ENCODE results near the gene TMIGD2. TPM values are rescaled to one million over a fixed set of nuclear protein-coding genes. Genes with fewer than 3 reads are reported as not detected.
"Not testable (repeated sequence)": the region's sequence is repeated elsewhere in the genome, so short reads cannot be mapped to it uniquely, and the experiment has no call there.

TMIGD2 gene
- total RNA-seq, 6 experiments from 2014 or later = not detected

DNA sequence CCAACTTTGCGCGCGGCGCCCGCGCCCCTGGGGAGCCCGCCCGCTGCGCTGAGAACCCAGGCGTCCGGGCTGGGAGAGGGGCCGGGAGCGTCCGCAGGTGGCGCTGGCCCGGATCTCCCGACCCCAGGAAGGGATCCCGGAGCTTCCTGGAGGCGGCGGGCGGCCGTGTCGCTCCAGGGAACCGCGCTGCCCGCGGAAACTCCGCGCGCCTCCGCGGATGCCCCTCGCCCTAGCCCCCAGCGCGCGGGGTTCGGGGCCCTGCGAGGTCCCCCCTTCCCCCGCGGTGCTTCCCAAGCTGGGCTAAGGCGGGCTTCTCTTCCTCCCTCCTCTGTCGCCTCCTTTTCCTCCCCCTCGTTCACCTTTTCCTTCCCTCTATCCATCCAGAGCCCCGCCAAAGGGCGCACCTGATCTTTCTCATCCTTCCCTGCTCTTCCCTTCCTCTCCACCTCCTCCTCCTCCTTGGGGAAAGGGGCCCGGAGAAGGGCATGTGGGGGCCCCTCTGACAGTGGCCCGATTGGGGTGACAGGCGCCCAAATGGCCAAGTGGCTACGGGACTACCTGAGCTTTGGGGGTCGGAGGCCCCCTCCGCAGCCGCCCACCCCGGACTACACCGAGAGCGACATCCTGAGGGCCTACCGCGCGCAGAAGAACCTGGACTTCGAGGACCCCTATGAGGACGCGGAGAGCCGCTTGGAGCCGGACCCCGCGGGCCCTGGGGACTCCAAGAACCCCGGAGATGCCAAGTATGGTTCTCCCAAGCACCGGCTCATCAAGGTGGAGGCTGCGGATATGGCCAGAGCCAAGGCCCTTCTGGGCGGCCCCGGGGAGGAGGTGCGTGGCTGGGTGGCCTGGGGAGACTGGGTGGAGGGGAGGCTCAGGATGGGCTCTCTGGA, 22.4 kb downstream of the TMIGD2 start:
- TF ChIP-seq, protein P1, sequence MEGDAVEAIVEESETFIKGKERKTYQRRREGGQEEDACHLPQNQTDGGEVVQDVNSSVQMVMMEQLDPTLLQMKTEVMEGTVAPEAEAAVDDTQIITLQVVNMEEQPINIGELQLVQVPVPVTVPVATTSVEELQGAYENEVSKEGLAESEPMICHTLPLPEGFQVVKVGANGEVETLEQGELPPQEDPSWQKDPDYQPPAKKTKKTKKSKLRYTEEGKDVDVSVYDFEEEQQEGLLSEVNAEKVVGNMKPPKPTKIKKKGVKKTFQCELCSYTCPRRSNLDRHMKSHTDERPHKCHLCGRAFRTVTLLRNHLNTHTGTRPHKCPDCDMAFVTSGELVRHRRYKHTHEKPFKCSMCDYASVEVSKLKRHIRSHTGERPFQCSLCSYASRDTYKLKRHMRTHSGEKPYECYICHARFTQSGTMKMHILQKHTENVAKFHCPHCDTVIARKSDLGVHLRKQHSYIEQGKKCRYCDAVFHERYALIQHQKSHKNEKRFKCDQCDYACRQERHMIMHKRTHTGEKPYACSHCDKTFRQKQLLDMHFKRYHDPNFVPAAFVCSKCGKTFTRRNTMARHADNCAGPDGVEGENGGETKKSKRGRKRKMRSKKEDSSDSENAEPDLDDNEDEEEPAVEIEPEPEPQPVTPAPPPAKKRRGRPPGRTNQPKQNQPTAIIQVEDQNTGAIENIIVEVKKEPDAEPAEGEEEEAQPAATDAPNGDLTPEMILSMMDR (IDR thresholded peaks at IDR 0.05) = no peak
- H3K4me1 Mint-ChIP-seq (ENCODE audit: low read depth) = no peaks in the 10 kb centered on the region
- H3K27ac Mint-ChIP-seq = no peak overlapping the region
- no peak for DNase-seq
- peaks cover 39% of the 10 kb centered on the region for H3K27me3 Mint-ChIP-seq (ENCODE audit: insufficient read depth)
- no peak overlapping the region for H3K4me3 Mint-ChIP-seq
- H3K36me3 Mint-ChIP-seq (ENCODE audit: low read depth) = no peaks in the 10 kb centered on the region
- no peaks in the 10 kb centered on the region for H3K9me3 Mint-ChIP-seq

DNA sequence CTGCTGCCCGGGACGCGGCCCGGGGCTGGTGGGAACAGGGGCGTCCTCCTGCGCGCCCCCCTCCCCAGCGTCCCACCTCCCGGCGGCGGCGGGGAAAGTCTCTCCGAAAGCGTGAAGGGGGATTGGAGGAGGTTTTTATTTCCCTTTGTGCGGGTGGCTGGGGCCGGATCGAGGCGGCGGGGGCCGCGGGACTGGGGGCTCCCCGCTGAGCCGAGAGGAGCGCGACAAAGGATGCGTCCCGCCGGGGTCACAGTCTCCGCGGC, 23.0 kb downstream of the TMIGD2 start:
- Mint-ChIP-seq H3K27me3 (ENCODE audit: insufficient read depth) (peaks cover 35% of the 10 kb centered on the region), H3K4me1 (ENCODE audit: low read depth) (no peaks in the 10 kb centered on the region), H3K27ac (no peak overlapping the region), H3K36me3 (ENCODE audit: low read depth) (no peaks in the 10 kb centered on the region), H3K4me3 (no peak overlapping the region), H3K9me3 (no peaks in the 10 kb centered on the region)
- DNase-seq = no peak
- TF ChIP-seq, protein P1 (IDR thresholded peaks at IDR 0.05) = no peak

DNA sequence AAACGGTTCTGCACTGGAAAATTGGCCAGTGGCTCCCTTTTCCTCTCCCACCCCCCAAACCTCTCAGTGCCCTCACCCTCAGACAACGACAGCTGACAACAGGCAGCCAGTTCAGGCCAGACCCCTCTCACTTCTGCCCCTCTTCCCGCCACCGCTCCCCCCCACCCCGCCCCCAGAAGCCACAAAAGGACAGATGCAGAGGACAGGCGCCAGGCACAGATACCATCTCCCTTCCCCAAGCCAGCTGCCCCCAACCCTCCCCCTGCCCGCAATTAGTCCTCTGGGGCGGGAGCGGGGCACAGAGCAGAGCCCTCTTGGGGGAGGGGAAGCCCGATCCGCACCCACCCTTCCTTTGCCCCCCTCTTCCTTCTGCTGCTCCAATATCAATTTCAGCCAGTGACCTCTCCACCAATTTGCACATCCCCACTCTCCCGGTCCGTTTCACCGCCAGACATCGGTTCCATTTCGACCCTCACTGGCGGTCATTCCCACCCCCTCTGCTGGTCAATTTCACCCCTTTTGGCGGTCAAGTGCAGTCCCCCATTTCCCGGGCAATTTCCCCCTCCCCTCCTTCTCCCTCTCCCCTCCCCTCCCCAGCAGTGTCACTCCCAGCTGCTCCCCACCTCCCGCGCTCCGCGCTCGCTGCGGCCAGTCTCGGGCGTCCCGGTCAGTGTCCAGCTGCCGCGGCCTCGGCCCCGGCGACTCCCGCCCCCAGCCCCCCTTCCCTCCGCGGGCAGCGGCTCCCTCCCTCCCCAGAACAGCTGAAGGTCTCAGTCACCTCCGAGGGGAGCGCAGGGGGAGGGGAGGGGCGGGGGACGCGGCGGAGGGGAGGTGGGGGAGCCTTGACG, 23.5 kb downstream of the TMIGD2 start, which contains the start of gene SHD:
TSS of gene SHD (plus strand) at position 848 of the 848 bp plus-strand sequence. CDS start 798 bp downstream, outside the sequence.
- no peaks in the 10 kb centered on the region for H3K4me1 Mint-ChIP-seq (ENCODE audit: low read depth)
- H3K9me3 Mint-ChIP-seq = no peaks in the 10 kb centered on the region
- no peak within 1 kb of the TSS for H3K4me3 Mint-ChIP-seq
- no peak within 1 kb of the TSS for H3K27ac Mint-ChIP-seq
- H3K27me3 Mint-ChIP-seq (ENCODE audit: insufficient read depth) = peaks cover 35% of the 10 kb centered on the region
- TF ChIP-seq, protein P1 (IDR thresholded peaks at IDR 0.05) = no peak
- no peaks in the 10 kb centered on the region for H3K36me3 Mint-ChIP-seq (ENCODE audit: low read depth)
- no peak for DNase-seq

DNA sequence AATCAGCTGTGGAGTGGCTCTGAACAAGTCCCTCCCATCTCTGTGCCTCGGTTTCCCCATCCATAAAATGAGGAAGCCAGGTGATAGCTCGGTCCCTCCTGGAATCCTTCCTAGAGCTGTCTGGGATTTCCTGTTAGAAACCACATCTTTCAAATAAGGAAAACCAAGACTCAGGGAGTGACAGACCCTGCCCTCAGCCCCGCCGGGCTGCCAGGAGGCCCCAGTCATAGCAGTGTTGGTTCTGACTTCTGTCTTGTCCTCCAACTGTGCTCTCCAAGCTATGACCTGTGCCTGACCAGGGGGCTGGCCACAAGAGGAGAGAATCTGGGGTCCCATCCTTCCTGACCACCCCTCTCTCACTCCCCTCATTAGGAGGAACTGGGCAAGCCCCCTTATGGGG, 24.2 kb downstream of the TMIGD2 start:
- H3K27me3 Mint-ChIP-seq (ENCODE audit: insufficient read depth) = peaks cover 35% of the 10 kb centered on the region
- H3K36me3 Mint-ChIP-seq (ENCODE audit: low read depth) = no peaks in the 10 kb centered on the region
- no peak for DNase-seq
- TF ChIP-seq, protein P1 (IDR thresholded peaks at IDR 0.05) = no peak
- H3K4me3 Mint-ChIP-seq = no peak overlapping the region
- H3K27ac Mint-ChIP-seq = no peak overlapping the region
- H3K9me3 Mint-ChIP-seq = no peaks in the 10 kb centered on the region
- no peaks in the 10 kb centered on the region for H3K4me1 Mint-ChIP-seq (ENCODE audit: low read depth)

DNA sequence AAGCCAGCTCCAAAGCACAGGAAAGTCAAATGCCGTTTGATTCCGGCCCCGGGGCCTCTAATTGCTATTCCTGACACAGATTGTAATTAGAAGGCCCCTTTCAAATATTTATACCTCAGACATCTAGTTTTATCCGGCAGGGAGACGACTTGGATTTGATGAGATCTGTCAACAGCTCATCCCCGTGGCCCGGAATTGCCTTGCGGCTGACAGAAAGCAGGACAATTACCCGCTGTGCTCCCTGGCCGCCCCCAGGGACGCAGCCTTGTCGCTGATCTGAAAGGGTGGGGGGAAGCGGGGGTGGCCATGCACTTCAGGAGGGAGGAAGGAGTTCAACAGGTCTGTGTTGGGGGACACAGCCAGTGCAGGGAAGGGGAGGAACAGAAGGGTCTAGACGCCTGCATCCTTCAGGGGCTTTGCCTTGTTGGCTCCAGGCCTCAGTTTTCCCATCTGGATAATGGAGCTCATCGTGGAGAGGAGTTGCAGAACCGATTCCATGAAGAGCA, 24.9 kb downstream of the TMIGD2 start:
- TF ChIP-seq, protein P1 (IDR thresholded peaks at IDR 0.05) = no peak
- no peaks in the 10 kb centered on the region for H3K36me3 Mint-ChIP-seq (ENCODE audit: low read depth)
- H3K27me3 Mint-ChIP-seq (ENCODE audit: insufficient read depth) = peaks cover 33% of the 10 kb centered on the region
- H3K9me3 Mint-ChIP-seq = no peaks in the 10 kb centered on the region
- no peaks in the 10 kb centered on the region for H3K4me1 Mint-ChIP-seq (ENCODE audit: low read depth)
- no peak overlapping the region for H3K27ac Mint-ChIP-seq
- H3K4me3 Mint-ChIP-seq = no peak overlapping the region
- no peak for DNase-seq

DNA sequence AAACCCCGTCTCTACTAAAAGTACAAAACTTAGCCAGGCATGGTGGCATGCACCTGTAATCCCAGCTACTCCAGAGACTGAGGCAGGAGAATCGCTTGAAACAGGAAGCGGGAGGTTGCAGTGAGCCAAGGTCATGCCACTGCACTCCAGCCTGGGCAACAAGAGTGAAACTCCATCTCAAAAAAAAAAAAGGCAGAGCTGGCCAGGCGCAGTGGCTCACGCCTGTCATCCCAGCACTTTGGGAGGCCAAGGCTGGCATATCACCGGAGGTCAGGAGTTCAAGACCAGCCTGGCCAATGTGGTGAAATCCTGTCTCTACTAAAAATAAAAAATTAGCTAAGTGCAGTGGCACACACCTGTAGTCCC, 27.9 kb downstream of the TMIGD2 start:
- DNase-seq; H3K4me3 Mint-ChIP-seq; H3K36me3 Mint-ChIP-seq (ENCODE audit: low read depth); H3K4me1 Mint-ChIP-seq (ENCODE audit: low read depth); H3K9me3 Mint-ChIP-seq; H3K27ac Mint-ChIP-seq: not testable (repeated sequence)
- H3K27me3 Mint-ChIP-seq (ENCODE audit: insufficient read depth) = peaks cover 15% of the 10 kb centered on the region
